ENCODE measurements around the gene TOM1L1. TPM values are rescaled to one million over a fixed set of nuclear protein-coding genes. Genes with fewer than 3 reads are reported as not detected.

Gene TOM1L1
- total and polyA plus RNA-seq, 3 donors from 2014 or later: 27.9 to 35.5 (median 28.7) TPM

DNA sequence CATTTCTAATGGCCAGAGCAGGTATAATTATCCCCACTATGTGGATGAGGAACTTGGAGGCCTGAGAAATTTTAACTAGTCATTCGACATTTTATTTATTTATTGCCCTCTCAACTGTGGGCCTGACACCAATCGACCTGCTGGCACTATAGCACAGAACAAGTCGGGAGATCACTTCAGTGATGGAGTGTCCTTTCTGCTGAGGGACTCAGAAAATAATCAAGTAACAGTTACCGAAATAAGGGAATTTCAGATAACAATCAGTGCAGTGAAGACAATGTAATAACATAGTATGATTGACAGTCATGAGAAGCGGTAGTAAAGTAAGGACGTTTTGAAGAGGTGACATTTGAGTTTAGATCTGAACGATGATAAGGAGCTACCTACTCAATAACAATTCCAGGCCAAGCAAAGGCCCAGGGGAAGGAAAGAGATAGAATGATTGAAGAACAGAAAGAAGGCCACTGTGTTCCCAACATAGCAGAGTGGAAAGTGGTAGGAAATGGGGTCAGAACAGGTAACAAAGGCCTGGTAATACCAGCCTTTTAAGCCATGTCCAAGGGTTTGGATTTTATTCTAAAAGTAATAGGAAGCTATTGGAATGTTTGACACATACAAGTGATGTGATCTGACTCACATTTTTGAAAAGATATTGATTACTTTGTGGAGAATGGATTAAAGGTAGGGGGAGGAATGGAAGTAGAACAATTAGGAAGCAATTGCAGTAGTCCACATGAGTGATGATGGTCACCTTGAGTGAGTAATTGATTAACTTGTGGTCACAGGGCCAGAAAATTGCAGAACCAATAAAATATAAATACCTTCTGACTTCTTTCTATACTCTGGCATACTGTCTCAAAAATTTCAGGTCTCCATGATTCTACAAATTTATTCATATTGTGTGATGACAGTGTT, 69.3 kb downstream of the TOM1L1 start:
- 30 to 34% methylated on average over 7 of the region's 7 CpGs for WGBS, 2 donors

GRCh38 chr17:54971147-54971546, 70.5 kb downstream of the TOM1L1 start:
- no peak for DNase-seq
- Histone ChIP-seq H3K9me3 (no peaks in the 10 kb centered on the region), H3K36me3 (ENCODE audit: low read depth, missing control alignments) (no peaks in the 10 kb centered on the region), H3K27ac (no peak overlapping the region), H3K4me1 (peaks cover 26% of the 10 kb centered on the region), H3K27me3 (no peaks in the 10 kb centered on the region), H3K4me3 (no peak overlapping the region)
- intact Hi-C loops (cut with DNase I; ENCODE audit: low total_unique reads): no loop called here
- no peak for TF ChIP-seq POLR2A (IDR thresholded peaks at IDR 0.05)
- no peak for TF ChIP-seq CTCF (IDR thresholded peaks at IDR 0.05)

More for the DNA sequence above, 69.3 kb downstream of the TOM1L1 start:
- H3K9me3 ChIP-seq: no peaks in the 10 kb centered on the region
- H3K36me3 ChIP-seq (ENCODE audit: low read depth, missing control alignments): no peaks in the 10 kb centered on the region
- intact Hi-C loops (cut with DNase I; ENCODE audit: low total_unique reads): no loop called here
- no peak for DNase-seq
- H3K27me3 ChIP-seq: no peaks in the 10 kb centered on the region
- H3K4me1 ChIP-seq: peaks cover 29% of the 10 kb centered on the region
- peak overlapping the region; percentile 89 to 93 for H3K27ac ChIP-seq
- TF ChIP-seq POLR2A (IDR thresholded peaks at IDR 0.05): no peak
- TF ChIP-seq CTCF (IDR thresholded peaks at IDR 0.05): no peak
- H3K4me3 ChIP-seq: peak overlapping the region in 1 of 2 donors; percentile 95

- Histone ChIP-seq H3K4me3 (no peak overlapping the region), H3K27ac (no peak overlapping the region), H3K4me1 (peaks cover 21% of the 10 kb centered on the region), H3K9me3 (no peaks in the 10 kb centered on the region), H3K36me3 (ENCODE audit: low read depth, missing control alignments) (no peaks in the 10 kb centered on the region), H3K27me3 (no peaks in the 10 kb centered on the region)
- intact Hi-C loops (cut with DNase I; ENCODE audit: low total_unique reads): no loop called here
- DNase-seq: no peak
- 92 to 96% methylated on average over 3 of the region's 3 CpGs for whole genome bisulfite sequencing, 2 donors
- TF ChIP-seq POLR2A (IDR thresholded peaks at IDR 0.05) (no peak), CTCF (IDR thresholded peaks at IDR 0.05) (no peak)
Measured at GRCh38 chr17:54971901-54972300, 71.2 kb downstream of the TOM1L1 start.

DNA sequence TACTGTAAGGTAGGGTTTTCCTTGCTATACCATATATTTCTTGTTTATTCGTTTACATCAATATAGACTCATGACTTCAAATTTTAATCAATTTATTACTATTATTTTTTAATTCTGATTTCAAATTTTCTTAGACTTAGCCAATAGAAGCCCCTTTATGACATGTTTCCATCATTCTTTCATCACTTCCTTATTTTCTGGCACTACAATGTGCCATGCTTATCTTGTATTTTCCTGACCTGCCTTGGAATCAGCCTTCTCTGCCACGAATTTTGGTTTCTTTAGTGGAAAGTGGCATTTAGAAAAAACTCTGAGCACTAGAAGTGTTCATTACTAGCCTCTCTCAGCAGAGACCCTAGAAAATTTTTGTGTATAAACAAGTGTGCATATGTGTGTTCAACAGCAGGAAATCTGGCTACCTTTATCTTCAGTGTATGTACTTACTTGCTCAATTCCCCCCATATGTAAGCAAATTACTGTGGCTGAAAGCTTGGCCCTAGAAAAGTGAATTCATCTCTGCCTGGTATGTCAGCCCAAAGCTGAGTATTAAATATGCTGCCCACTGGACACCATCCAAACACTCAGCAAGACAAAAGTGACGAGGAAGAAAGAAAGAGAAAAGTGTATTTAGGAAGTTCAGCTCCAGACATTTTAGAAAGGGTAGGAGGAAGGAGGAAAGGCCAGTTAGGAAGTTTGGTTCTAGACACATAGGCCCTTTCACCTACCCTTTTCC, 71.9 kb downstream of the TOM1L1 start:
- Histone ChIP-seq H3K4me3 (no peak overlapping the region), H3K9me3 (no peaks in the 10 kb centered on the region), H3K27ac (no peak overlapping the region), H3K4me1 (peaks cover 14% of the 10 kb centered on the region), H3K27me3 (no peaks in the 10 kb centered on the region), H3K36me3 (ENCODE audit: low read depth, missing control alignments) (no peaks in the 10 kb centered on the region)
- WGBS, 2 donors: 86 to 91% methylated on average over 3 of the region's 3 CpGs
- no peak for TF ChIP-seq CTCF (IDR thresholded peaks at IDR 0.05)
- no peak for TF ChIP-seq POLR2A (IDR thresholded peaks at IDR 0.05)
- intact Hi-C loops (cut with DNase I; ENCODE audit: low total_unique reads): no loop called here
- no peak for DNase-seq
